Dendritic cell treated with granulocyte-macrophage colony-stimulating factor and Interleukin-4, amounts not matched to agents 40 ng/mL and 50 ng/mL, for 4 days (primary cell): ENCODE data around the gene MARK1.

Experiments used
- H3K27ac Mint-ChIP-seq: one replicate; pipeline ENCODE4 v1.8.0; 2022; ENCODE audit warnings: mild to moderate bottlenecking, mixed read lengths
- H3K27me3 Mint-ChIP-seq: one replicate; pipeline ENCODE4 v1.8.0; 2022; ENCODE audit warnings: mild to moderate bottlenecking, mixed read lengths
- H3K36me3 Mint-ChIP-seq: one replicate; pipeline ENCODE4 v1.8.0; 2022; ENCODE audit warnings: low read depth, mixed read lengths
- H3K4me1 Mint-ChIP-seq: one replicate; pipeline ENCODE4 v1.8.0; 2022; ENCODE audit warnings: low read depth, mixed read lengths
- H3K4me3 Mint-ChIP-seq: one replicate; pipeline ENCODE4 v1.8.0; 2022; ENCODE audit warnings: mild to moderate bottlenecking, moderate library complexity, mixed read lengths
- H3K9me3 Mint-ChIP-seq: one replicate; pipeline ENCODE4 v1.8.0; 2022; ENCODE audit warnings: mixed read lengths
- intact Hi-C: fragments of 100-400 bp; cut with micrococcal nuclease; formaldehyde crosslinking; loops from one replicate; pipeline ENCODE4 v1.15.0; 2022

MARK1 gene

GRCh38 chr1:220527908-220528678 lies at the start of gene MARK1:
Gene MARK1, plus strand, starts transcription at chr1:220528136. Its CDS starts 687 bp downstream, at chr1:220528823.
- H3K27me3 Mint-ChIP-seq, result peaks cover 68% of the 10 kb centered on the region
- peak within 1 kb of the TSS; percentile 70 for H3K4me3 Mint-ChIP-seq
- intact Hi-C loops, result no loop called here

GRCh38 chr1:220483700-220484099 lies 44.2 kb upstream of the MARK1 start:
- no peaks in the 10 kb centered on the region for H3K4me1 Mint-ChIP-seq
- H3K9me3 Mint-ChIP-seq, result no peaks in the 10 kb centered on the region
- no peaks in the 10 kb centered on the region for H3K27me3 Mint-ChIP-seq
- H3K4me3 Mint-ChIP-seq, result no peak overlapping the region
- intact Hi-C loops, result no loop called here
- no peaks in the 10 kb centered on the region for H3K36me3 Mint-ChIP-seq
- H3K27ac Mint-ChIP-seq, result no peak overlapping the region

More at GRCh38 chr1:220527908-220528678, at the start of gene MARK1:
- Mint-ChIP-seq H3K27ac (no peak within 1 kb of the TSS), H3K9me3 (no peaks in the 10 kb centered on the region), H3K4me1 (peaks cover 11% of the 10 kb centered on the region), H3K36me3 (no peaks in the 10 kb centered on the region)

DNA sequence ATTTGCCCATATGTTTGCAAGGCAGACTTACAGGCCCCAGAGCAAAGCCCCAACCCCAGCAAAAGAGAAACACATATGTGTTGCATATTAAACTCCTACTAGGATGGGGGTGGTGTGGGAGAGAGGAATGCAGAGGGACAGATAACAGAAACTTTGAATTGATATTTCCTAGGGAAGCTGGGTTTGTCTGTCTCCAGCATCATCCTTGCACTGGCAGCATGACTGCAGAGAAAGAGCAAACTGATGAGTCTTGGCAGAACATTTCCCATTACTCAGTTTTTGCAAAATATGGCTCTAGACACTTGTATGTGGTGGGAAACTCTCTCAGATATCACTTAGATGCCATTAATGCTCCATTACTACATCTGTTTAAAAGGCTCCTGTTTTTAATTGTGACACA lies 43.8 kb upstream of the MARK1 start:
- Mint-ChIP-seq H3K27me3 (no peaks in the 10 kb centered on the region), H3K4me3 (no peak overlapping the region), H3K9me3 (no peaks in the 10 kb centered on the region), H3K4me1 (no peaks in the 10 kb centered on the region), H3K27ac (no peak overlapping the region), H3K36me3 (no peaks in the 10 kb centered on the region)
- intact Hi-C loops, result no loop called here

DNA sequence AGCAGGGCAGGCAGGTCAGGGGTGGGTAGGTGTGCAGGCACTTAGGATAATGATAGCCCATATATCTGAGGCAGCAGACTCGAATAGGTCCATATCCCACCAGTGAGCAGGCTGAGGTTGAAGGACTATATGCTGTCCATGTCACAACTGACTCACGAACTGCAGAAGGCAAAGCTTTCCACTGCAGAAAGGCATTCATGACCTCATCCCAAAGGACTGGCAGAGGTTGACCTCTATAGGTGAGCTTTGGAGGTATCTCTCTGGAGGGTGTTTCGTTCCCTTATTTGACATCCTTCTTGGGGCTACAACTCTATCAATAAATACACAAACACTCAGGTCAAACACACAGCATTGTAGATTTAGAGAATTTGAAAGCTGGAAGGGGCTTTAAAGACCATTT lies 42.8 kb upstream of the MARK1 start:
- Mint-ChIP-seq H3K27ac (no peak overlapping the region), H3K9me3 (no peaks in the 10 kb centered on the region), H3K4me3 (no peak overlapping the region), H3K36me3 (no peaks in the 10 kb centered on the region), H3K4me1 (no peaks in the 10 kb centered on the region), H3K27me3 (no peaks in the 10 kb centered on the region)
- intact Hi-C loops, result no loop called here

DNA sequence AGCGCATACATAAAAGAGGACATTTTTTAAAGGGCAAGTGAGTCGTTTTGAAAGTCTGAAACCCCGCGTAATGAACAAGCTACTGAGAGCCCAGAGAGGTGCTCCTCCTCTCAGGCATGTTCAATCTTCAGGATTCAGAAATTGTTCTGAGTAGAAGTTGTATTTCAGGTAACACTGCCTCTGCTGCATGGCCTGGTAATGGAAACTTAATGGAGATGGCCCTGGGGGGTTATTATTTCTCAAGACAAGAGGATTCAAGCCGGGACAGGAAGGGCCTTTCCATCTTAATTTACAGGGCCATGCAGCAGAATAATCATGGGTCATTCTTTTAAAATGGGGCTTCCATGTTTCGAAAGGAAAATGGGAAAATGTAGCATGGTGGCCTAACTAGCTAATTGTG lies 42.1 kb upstream of the MARK1 start:
- no peaks in the 10 kb centered on the region for H3K27me3 Mint-ChIP-seq
- no peak overlapping the region for H3K27ac Mint-ChIP-seq
- H3K4me1 Mint-ChIP-seq, result no peaks in the 10 kb centered on the region
- no peaks in the 10 kb centered on the region for H3K9me3 Mint-ChIP-seq
- no peaks in the 10 kb centered on the region for H3K36me3 Mint-ChIP-seq
- H3K4me3 Mint-ChIP-seq, result no peak overlapping the region
- intact Hi-C loops, result no loop called here

DNA sequence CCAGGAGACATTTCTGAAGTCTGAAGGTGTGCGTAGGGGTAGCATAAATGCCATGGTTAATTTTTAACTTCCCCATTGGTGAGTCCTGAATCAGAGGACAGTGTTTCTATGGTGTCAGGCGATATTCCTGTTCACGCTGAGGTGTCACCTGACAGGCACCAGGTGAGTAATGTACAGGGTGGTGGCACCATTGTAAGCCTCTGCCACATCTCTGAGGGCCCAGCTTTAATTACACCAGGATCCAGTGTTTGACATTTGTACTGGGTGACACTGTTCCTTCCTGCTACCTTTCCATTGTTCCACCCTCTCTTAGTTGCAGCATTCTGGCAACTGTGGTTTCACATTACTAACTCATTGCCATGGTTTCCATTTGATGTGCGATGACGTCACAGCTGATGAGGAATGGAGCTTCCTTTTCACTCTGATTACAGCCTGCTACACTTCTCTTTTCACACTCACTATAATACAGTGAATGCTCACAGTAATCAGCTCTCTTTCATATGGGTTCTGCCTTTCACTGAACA lies 40.6 kb upstream of the MARK1 start:
- H3K27me3 Mint-ChIP-seq, result no peaks in the 10 kb centered on the region
- no peaks in the 10 kb centered on the region for H3K9me3 Mint-ChIP-seq
- no peaks in the 10 kb centered on the region for H3K36me3 Mint-ChIP-seq
- H3K27ac Mint-ChIP-seq, result no peak overlapping the region
- H3K4me3 Mint-ChIP-seq, result no peak overlapping the region
- intact Hi-C loops, result no loop called here
- no peaks in the 10 kb centered on the region for H3K4me1 Mint-ChIP-seq

GRCh38 chr1:220491891-220492290 lies 36.0 kb upstream of the MARK1 start:
- H3K36me3 Mint-ChIP-seq, result no peaks in the 10 kb centered on the region
- H3K27ac Mint-ChIP-seq, result no peak overlapping the region
- H3K4me1 Mint-ChIP-seq, result no peaks in the 10 kb centered on the region
- H3K9me3 Mint-ChIP-seq, result no peaks in the 10 kb centered on the region
- H3K4me3 Mint-ChIP-seq, result no peak overlapping the region
- no peaks in the 10 kb centered on the region for H3K27me3 Mint-ChIP-seq
- intact Hi-C loops, result no loop called here

DNA sequence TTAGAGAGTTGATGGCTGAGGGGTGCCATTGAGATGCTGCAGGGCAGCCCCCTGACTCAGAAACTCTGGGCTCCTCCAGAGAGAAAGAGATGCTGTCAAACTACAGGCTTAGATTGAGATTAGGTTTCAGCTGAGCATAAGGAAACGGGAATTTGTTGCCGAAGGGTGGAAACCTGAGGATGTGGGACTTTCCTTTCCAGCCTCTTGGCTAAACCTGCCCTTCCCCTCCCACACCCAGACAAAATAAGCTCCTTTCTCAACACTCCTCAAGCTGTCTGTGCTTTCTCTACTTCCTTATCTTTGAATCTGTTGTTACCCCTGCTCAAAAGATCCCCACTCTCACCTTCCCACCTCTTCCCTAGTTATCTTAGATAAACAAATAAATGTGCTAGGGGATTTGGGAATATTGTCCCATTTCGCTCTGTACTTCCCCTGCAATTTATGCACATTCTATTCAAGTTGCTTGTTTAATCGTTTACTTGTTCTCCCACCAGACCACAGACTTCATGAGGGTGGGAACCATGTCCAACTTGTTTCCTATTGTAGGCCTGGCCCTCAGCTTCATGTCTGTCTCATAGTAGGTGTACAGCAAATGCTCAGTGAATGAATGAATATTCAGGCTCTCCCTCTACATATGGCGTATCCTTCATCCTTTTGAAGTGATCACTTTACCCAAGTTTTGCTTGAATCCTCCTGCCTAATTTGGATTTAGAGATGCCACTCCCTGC lies 30.6 kb upstream of the MARK1 start:
- no peaks in the 10 kb centered on the region for H3K27me3 Mint-ChIP-seq
- H3K4me1 Mint-ChIP-seq, result no peaks in the 10 kb centered on the region
- H3K4me3 Mint-ChIP-seq, result no peak overlapping the region
- H3K36me3 Mint-ChIP-seq, result no peaks in the 10 kb centered on the region
- intact Hi-C loops, result no loop called here
- H3K27ac Mint-ChIP-seq, result no peak overlapping the region
- no peaks in the 10 kb centered on the region for H3K9me3 Mint-ChIP-seq

DNA sequence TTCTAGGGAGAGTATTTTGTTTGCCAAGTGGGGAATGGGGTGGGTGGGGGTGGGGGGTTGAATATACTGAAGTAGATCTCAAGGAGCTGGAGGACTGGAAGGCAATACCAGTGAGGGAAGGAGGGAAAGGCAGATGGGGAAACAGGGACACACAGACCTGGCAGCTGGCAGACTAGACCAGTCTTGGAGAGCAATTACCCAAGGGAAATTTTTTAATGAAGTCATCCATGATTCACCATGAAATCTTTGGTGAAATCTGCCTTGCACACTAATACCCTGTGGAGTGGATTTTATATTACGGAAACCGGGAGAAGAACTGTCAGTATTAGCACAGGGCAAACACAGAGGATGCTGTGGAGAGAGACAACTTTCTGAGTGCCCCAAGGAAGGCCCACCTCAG lies 29.7 kb upstream of the MARK1 start:
- Mint-ChIP-seq H3K4me3 (no peak overlapping the region), H3K27ac (no peak overlapping the region), H3K4me1 (no peaks in the 10 kb centered on the region), H3K9me3 (no peaks in the 10 kb centered on the region), H3K36me3 (no peaks in the 10 kb centered on the region), H3K27me3 (no peaks in the 10 kb centered on the region)
- intact Hi-C loops, result no loop called here

DNA sequence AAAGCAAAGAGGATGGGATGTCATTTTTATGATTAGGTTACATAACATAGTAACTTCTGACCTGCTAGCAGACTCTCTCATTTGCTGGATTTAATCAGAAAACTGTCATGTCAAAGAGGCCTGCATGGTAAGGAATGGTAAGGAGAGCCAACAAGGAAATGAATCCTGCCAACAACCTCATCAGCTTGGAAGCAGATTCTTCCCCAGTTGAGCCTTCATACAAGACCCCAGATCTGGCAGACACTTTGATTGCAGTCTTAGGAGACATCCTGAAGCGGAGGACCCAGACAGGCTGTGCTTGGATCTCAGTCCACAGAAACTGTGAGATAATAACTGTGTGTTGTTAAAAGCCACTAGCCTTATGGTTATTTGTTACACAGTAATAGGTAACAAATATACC lies 27.6 kb upstream of the MARK1 start:
- H3K27me3 Mint-ChIP-seq, result no peaks in the 10 kb centered on the region
- H3K4me3 Mint-ChIP-seq, result no peak overlapping the region
- no peaks in the 10 kb centered on the region for H3K9me3 Mint-ChIP-seq
- no peak overlapping the region for H3K27ac Mint-ChIP-seq
- H3K4me1 Mint-ChIP-seq, result no peaks in the 10 kb centered on the region
- intact Hi-C loops, result no loop called here
- H3K36me3 Mint-ChIP-seq, result no peaks in the 10 kb centered on the region

- H3K9me3 Mint-ChIP-seq, result no peaks in the 10 kb centered on the region
- H3K27ac Mint-ChIP-seq, result no peak overlapping the region
- intact Hi-C loops, result no loop called here
- H3K27me3 Mint-ChIP-seq, result no peaks in the 10 kb centered on the region
- no peaks in the 10 kb centered on the region for H3K36me3 Mint-ChIP-seq
- no peaks in the 10 kb centered on the region for H3K4me1 Mint-ChIP-seq
- no peak overlapping the region for H3K4me3 Mint-ChIP-seq
These were observed 23.6 kb upstream of the MARK1 start for GRCh38 chr1:220504329-220504728.

- Mint-ChIP-seq H3K36me3 (no peaks in the 10 kb centered on the region), H3K27me3 (no peaks in the 10 kb centered on the region), H3K4me3 (no peak overlapping the region), H3K4me1 (no peaks in the 10 kb centered on the region), H3K9me3 (no peaks in the 10 kb centered on the region), H3K27ac (no peak overlapping the region)
- intact Hi-C loops, result no loop called here
These were observed 20.9 kb upstream of the MARK1 start for GRCh38 chr1:220507085-220507484.

- Mint-ChIP-seq H3K4me1 (no peaks in the 10 kb centered on the region), H3K27me3 (no peaks in the 10 kb centered on the region), H3K9me3 (no peaks in the 10 kb centered on the region), H3K36me3 (no peaks in the 10 kb centered on the region), H3K27ac (no peak overlapping the region), H3K4me3 (no peak overlapping the region)
- intact Hi-C loops, result no loop called here
These were observed 16.8 kb upstream of the MARK1 start for GRCh38 chr1:220511179-220511578.

- Mint-ChIP-seq H3K27me3 (no peaks in the 10 kb centered on the region), H3K27ac (no peak overlapping the region), H3K9me3 (no peaks in the 10 kb centered on the region), H3K4me1 (no peaks in the 10 kb centered on the region), H3K4me3 (no peak overlapping the region), H3K36me3 (no peaks in the 10 kb centered on the region)
- intact Hi-C loops, result no loop called here
These were observed 16.2 kb upstream of the MARK1 start for GRCh38 chr1:220511785-220512184.
